ENCODE results near the gene NEURL1.

GRCh38 chr10:103637927-103638557, 144.5 kb downstream of the NEURL1 start:
- TF ChIP-seq POLR2AphosphoS5 (IDR thresholded peaks at IDR 0.05; ENCODE audit: insufficient read depth in 1 of 2, low read depth in 1 of 2) = peak in 1 of 2 donors; percentile 73
- no peak for TF ChIP-seq POLR2A (IDR thresholded peaks at IDR 0.05)
- TF ChIP-seq CTCF (IDR thresholded peaks at IDR 0.05) = no peak

All from vagina (tissue), 2 donors.